NCI-H748 treated with DMSO at 0.1 percent for 48 hours (cell line): ENCODE data around the gene ITGB4.

Experiments
- DNase-seq: peaks from one replicate; lab custom pipeline; 2025; lab: John Stamatoyannopoulos, UW

Gene ITGB4

DNA sequence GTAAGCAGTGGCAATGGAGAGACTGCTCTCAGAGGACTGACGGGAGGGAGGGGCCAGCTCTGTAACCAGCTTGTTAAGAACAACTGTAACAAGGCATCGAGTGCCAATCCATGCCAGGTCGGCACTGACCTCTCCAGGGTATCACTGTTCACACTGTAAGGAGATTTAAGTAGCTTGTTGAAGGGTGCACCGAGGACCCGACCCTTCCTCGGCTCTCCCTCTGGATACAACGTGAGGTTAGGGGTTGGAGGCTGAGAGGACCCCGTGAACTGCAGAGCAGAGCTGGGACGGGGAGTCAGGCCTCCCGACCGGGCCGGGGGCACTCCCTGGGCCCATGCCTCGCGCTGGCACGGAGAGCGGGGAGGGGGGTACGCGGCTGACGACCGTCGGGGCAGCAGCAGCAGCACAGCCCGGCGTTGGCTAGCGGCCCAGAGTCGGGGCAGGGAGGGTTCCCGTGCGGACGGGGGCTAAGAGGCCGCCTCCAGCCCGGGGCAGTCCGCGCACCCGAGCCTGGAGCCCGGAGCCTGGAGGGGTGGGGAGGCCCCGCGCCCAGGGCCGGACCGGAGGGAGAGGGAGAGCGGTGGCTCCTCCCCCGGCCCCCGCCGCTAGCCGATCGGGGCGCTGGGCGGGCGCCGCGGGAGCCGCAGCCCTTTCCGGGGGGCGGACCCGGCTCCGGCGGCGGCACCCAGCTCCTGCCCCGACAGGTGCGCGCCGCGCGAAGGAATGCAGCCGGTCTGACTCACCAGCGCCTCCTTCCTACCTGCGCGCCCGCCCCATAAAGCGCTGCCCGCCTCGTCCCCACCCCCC lies at the start of gene ITGB4:
Gene ITGB4, plus strand, starts transcription at position 804 of the 807 bp plus-strand sequence. CDS start 3,245 bp downstream, outside the sequence.
- no peak for DNase-seq

DNA sequence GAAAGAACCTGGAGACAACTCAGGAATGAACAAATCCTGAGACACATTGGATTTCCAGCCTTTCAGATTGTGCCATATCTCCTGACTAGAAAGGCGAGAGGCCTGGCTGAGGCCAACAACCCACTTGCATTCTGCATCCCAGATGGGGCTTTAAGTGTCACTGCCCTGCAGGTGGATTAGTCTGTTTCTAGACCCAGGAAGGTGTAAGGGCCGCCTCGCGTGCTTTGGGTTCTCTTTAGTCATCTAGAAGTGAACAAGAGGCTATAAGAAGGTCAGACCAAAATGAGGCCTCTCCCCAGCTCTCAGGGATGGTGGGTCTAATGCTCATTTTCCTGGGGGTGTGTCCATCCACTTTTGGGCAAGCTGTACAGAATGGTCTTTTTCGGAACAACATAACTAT lies 49.2 kb upstream of the ITGB4 start:
- DNase-seq: no peak

DNA sequence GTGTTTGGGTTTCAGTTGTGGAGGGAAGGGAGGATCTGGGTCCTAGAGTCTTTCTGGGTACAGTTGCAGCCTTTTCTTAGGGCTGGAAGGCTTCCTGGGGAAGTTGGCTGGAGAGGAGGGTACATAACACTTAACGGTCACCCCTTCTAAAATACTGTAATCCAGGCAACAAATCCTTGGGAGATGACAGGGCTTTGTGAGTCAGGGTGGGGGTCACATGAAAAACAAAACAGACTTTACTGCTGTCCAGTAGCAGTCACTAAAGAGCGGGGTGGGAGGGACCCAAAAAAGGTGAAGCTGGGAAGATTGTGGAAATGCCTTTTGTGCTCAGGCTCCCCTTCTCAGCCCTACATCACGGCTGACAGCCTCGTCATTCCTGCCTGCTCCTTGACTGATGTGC lies 47.8 kb upstream of the ITGB4 start:
- DNase-seq: no peak

DNA sequence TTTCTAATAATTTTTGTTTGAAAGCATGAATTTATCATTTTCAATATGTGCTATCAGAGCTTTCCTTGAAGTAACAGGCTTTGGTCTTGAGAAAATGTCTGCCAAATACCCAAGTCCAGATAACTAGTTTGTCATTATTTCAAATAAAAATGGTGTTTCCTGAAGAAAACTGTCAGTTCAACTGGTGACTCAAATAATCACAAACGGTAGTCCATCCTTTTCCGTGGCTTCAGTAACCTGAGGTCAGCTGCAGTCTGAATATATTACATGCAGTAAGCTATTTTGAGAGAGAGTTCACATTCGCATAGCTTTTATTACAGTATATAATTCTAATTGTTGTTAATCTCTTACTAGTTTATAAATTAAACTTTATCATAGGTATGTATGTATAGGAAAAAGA lies 44.8 kb upstream of the ITGB4 start:
- no peak for DNase-seq

DNA sequence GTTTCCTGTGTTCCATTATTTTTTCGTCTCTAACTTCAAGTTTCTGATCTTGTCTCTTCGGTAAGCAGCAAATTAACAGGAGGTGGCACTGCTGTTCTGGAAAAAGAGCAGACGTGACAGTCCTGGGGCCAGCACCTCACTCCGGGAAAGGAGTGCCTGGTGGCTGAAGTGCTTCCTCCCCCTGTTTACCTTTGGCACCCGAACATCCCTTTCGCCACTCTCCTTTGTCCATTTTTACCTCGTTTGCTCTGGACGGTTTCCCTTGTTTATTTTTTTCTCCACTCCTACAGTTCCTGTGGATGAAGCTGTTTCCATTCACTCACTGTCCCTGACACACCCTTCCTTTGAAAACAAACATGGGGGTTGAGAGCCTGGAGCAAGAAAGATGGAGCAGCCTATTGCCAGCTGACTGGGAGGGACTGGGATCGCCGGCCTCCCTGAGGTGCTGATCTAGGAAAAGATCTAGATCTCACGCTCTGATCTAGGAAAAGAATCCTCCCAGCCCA lies 41.5 kb upstream of the ITGB4 start:
- no peak for DNase-seq

DNA sequence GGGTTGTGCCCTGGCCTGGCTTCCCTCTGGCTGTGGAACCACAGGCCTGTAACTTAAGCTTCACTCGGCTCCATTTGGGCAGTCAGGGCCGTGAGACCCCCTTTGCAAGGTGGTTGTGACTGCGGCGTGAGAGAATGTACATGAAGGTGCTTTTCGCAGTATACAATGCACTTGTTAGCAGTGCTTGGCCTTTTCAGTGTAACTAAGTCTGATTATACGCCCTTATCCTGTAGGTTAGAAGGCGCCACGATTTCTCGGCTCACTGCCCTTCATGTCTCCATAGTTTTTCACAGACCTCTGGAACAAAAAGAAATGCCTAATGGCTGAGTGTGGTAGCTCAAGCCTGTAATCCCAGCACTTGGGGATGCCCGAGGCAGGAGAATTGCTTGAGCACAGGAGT lies 40.8 kb upstream of the ITGB4 start:
- DNase-seq: no peak

DNA sequence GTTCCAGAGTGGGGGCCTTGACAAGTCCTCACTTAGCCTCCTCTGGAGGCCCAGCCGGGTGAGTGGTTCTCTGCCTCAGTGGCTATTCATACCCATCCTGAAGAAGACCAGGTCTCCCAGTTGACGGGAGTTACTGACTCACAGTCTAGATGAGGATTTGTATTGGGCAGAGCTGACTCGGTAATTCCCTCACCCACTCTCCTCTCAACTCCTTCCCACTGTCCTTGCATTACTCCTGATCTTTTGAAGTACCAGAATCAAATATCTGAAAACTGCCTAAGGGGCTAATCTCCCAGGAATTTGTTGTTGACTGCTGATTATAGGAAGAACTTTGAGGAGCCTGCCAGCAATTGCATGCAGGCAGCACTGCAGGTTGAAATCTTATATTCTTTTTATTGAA lies 40.0 kb upstream of the ITGB4 start:
- DNase-seq: no peak

DNA sequence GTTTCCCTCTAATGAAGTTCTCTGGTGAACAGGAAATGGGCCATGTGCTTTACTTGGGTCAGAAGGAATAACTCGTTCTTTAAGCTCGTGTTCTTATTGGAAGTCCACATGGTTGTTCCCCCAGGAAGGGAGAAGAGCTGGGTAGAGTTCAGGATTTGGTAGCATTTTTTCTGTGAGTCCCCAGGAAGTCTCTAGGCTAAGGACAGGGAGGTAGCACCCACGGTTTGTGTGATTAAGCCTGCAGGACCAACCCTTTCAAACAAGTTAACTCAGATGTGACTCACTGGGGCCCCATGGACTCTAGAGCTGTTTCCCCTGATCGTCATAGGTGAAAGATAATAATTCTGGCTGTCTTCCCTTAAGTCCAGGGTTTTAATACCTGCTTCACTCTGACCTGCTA lies 37.7 kb upstream of the ITGB4 start:
- no peak for DNase-seq

DNA sequence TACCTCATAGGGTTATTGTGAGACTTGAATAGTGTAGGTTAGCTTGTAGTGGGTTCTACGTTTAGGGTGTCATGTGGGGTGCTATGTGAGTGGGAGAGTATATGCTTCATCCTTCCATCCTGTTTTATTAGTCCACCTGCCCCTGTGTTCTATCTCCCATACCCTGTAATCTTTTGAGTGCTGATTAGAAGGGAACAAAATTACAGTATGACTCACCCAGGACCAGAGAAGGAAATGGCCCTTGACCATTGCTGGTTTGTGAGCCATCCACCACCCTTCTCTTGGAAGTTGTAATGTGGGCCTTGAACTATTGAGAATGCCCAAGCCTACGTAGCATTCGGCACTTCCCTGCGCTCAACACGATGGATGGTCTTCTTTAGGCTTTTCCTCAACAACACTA lies 37.0 kb upstream of the ITGB4 start:
- no peak for DNase-seq

DNA sequence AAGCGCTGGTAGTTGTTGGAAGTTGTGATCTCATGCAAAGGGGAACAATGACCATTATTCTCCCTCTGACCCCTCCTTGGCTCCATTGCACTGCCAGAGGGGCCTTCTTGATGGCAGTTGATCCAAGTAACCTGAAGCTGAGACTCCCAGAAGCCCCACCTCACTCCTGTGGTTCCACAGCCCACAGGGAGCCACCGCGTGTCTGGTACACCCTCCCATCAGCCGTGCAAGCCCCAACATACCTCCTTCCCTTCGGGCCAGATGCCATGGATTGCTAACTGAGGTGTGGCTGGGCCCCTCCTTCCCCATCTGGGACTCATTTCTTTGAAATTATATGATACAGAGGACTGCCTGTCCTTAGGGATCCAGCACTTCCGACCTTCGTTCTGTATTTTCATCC lies 36.3 kb upstream of the ITGB4 start:
- no peak for DNase-seq

DNA sequence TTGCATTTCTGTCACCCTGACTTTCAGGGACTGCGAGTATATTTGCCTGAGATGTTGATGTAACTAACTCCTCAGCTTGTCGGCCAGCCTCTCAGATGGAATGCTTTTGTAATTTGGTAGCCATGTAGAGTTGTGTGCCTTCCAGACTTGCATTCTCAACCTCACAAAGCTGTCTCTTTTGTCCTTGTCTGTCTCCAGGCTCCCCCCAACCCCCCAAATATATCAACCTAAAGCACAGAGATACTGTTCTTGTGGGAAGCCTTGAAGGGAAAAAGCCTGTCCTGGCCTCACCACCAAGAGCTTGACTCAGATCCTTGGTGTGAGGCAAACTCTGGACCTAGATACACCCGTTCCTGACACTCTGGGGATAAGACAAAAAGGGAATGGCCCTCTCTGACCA lies 35.8 kb upstream of the ITGB4 start:
- no peak for DNase-seq

DNA sequence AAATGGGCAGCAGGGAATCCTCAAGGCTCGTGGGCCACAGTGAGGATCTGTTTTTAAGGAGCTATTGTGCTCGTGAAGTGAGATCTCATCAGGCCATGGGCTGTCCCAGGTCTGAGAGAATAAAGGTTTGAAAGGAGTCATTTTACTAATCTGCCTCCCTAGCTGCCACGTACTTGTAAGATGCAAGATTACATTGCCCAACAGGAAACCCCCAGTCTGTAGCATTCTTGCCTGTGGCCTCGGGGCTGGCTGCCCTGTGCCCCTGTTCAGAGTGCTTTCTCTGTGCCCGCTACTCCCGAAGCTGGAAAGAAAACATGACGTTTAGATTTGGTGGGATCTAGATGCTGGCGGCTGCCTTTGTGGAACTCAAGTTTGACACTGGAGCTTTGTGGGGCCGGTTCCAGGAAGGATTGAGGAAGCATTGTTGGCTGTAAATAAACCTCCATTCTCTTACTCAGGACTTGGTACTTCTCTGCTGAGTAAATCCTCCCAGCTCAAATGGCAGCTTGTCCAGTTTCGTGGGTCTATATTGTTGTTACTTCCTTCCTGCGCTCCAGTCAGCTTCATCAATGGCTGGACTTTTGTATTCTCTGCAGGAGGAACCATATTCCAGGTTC lies 32.9 kb upstream of the ITGB4 start:
- DNase-seq: no peak

DNA sequence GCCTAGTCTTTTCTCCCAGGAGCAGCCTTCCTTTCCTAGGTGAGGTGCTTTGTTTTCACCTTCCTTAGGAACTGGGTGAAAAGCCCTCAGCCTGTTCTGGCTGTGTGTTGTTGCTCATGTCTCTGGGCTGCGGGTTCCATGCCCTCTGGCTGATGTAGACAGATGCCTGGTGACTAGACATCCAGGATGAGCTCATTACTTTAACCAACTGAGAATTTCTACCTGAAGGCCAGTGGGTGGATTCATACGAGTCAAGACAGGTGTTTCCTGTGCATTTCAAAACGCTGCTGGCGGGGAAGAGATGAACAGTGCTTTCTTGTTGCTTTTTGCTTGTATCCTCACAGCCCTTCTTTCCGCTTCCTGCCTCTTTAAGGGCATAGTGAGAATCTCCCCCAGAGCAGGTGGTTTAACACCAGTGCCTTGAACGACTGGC lies 31.8 kb upstream of the ITGB4 start:
- no peak for DNase-seq

DNA sequence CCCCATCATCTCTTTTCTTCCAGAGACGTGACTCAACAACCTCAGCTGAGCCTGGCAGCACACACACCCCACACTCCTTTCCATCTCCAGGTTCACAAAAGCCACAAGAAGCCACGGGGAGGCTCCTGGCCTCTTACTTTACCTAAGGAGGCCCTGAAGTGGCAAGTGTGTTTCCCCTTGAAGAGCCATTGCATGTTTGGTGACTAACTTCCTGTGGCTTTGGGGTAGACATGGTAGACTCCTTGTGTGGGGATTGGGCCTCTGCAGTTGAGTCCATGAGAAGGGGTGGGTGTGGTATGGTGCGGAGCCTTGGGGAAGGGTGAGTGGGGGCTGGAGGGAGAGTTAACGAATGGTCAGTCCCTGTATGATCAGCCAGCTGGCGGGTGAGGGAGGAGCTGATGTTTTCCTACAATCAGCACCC lies 29.9 kb upstream of the ITGB4 start:
- DNase-seq: no peak

DNA sequence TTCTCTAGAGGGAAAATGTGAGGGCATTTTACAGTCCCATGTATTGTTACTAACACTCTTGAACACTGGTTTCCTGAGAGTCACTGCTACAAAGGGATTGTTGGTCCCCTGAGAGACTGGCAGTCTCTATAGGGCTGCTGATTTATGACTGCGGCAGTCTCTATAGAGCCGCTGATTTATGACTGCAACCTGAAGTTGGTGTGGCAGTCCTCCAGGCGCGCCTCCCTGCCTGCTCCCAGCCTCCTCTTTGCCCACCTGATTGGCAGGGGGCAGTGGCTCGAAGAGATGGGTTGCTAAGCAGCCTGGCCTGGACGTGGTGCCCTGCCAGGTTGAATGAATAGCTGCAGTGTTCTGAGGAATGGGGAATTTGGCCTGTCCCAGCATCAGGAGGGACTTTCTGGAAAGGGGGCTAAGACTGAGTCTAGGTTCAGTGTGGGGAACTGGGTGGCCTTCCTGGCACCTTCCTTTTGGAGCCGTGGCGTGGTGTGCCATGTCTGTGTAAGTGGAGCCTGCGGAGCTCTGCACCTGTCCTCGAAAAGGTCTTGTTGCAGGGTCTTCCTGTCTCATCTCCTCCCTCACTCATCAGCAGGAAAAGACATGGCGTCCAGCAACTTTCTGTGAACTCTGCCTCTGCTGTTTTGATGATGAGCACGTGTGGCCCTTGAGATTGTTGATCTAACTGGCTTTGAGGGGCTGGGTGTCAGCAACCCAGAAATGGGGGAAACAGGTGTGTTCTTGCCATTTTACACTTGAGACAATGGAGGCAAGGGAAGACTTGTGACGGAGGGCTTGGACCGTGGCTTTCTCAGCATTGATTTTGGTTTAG lies 29.2 kb upstream of the ITGB4 start:
- DNase-seq: no peak

DNA sequence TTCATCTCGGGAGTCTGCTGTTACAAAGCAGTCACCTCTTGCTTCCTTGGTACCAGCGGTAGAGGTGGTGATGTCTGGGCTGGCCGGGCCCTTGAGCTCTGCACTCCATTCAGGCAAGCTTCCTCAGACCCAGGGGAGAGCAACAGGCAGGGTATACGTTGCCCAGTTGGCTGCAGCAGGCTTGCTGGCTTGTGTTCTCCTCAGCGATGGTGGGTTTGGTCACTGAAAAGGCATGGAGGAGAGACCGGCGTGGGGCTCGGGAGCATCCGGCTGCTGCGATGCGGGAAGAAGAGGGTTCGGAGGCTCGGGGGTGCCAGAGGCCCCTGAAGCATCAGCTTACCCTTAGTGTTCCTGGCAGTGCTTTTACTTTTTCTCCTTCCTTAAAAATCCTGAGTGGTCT lies 28.3 kb upstream of the ITGB4 start:
- DNase-seq: no peak

DNA sequence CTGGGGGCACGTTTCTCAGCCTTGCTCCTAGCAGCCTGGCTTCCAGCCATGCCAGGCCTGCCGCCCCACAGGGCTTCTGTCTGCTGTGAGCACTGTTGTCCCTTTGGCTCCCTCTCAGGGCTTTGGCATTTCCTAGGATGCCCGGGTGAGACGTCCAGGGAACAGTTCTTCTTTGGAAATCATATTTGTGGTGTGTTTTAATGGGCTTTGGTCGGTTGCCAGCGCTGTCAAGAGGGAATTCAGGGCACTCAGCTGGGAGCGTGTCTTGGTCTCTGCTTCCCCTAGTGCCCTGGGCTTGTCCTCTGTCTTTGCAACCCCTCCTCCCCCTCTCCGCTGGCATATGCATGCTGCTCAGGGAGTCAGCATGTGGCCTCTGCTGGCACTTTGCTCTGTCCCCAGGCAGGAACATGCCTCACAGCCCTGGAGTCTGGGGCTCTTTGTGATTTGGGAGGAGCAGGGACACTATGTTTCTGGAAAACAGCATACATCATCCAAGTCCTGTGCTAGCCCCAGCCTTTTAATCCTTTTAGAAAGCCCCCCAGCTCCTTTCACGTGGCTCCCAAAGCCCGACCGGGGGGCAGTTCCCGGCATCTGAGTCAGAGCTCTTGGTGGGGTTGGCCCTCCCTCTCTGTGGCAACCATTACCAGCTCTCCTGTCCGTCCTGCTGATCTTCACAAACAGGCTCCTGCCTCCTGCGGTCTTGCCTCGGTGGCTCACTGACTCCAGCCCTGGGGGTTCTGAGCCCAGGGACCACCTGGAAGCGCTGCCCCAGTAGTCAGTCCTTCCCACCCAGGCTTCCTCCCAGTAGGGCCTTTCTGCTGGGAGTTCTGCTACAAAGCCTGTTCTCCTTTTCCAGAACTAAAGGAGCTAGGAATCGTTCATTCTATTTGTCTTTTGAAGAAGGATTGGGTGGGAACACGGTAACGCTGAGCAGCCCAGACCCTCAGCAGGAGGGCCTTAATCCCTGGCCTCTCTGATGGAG lies 27.5 kb upstream of the ITGB4 start:
- no peak for DNase-seq

DNA sequence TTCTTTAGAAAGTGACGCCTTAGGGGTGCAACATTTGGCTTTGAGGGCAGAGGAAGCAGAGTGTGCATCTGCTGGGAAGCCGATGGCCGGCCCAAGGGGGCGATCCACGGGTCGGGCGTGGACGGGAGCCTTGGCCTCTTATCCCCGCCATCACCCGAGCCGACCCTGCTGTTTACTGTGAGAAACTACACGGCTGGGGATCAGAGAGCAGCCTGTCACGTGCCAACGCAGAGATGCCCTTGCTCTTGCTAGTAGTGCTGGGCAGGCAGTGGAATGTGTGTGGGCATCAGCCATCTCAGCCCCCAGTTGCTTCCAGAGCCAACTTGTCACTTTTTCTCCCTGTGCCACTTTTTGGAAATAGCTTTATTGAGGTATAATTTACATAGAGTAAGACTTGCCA lies 26.7 kb upstream of the ITGB4 start:
- no peak for DNase-seq

DNA sequence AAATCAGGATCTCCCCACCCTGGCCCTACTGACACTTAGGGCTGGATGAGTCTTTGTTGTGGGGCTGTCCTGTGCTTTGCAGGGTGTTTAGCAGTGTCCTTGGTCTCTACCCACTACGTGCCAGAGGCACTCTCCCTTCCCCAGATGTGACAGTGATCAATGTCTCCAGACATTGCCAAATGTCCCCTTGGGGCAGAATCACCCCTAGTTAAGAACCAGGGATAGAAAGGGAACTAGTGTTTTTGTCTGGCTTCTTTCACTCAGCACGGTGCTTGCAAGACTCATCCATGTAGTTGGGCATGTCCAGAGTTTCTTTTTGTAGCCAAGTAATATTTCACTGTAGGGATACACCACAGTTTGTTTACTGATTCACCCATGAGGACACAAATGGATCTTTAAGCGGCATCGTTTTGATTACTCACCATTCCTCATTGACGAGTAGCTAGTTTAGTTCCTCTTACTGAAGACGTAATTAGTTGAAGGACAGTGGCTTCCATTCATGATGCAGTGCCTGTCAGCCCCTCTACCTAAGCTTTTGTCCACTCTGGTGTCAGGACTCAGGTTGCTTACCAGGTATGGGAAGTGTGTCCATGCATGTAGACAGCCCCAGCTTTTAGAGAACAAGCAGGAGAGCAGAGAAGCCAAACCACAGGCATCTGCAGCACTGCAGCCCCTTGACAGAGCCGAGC lies 26.0 kb upstream of the ITGB4 start:
- DNase-seq: no peak

DNA sequence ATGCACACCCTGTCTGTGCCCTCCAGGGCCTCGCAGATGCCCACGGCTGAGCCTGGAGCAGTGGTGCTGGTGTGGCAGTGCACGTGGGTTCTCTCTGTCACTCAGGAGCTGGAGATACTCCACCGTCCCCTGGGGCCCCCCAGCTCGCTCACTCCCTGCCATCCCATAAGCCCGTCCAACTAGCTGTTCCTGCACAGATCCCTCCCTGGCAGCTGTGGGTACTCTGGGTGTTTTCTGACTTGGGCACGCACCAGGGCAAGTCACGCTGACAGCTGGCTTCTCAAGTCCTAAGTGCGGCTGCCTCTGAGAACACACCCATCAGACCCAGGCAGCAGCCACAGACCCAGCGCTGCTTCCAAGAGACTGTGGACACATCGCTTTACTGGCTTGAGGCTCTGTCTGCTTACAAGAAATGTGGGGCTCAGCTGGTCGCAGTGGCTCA lies 25.4 kb upstream of the ITGB4 start:
- no peak for DNase-seq
